GM10847 (cell line): ENCODE data around the gene PRKCA.

Experiments used
- POLR2A ChIP-seq: IDR thresholded peaks from 2 replicates; pipeline ENCODE4 v1.6.1; 2011; ENCODE audit not compliant: insufficient read length; ENCODE audit errors: extremely low read depth

The PRKCA gene

DNA sequence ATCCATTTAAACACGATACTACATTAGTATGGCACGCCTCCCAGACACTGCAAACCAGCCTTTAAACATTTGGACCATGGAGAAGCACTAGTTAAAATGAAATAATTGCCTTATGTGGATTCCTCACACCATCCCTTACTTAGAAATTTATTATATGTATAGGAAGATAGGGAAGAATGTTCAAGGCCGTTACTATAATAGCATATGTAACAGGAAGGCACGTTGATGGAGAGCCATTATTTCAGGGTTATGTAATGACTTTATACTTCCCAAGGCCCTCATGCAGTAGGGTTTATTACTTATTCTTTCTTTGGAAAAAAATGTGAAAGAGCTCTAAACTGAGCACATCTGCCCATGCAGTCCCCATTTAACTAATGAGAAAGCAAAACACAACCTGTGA lies 435.9 kb downstream of the PRKCA start:
- no peak for TF ChIP-seq POLR2A

DNA sequence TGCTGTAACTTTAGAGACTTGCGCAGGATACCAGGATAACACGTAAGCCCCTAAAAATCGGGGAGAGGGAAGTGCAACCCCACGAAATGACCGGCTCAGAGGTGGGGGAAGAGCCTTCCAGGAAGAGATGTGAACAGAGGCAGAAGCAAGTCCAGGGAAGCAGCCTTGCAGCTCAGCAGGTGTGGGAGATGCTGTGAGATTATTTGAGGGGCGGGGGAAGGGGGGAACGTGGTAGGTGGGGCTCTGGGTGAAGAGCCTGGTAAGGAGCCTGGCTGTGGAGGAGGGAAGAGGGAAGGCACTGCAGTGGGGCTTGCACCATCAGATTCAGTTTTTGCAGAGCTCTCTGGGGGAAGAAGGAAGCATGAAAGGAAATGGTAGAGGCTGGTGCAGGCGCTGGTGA lies 437.1 kb downstream of the PRKCA start:
- no peak for TF ChIP-seq POLR2A

GRCh38 chr17:66740226-66740625 lies 437.8 kb downstream of the PRKCA start:
- TF ChIP-seq POLR2A, result no peak

GRCh38 chr17:66743511-66743910 lies 441.1 kb downstream of the PRKCA start:
- no peak for TF ChIP-seq POLR2A

DNA sequence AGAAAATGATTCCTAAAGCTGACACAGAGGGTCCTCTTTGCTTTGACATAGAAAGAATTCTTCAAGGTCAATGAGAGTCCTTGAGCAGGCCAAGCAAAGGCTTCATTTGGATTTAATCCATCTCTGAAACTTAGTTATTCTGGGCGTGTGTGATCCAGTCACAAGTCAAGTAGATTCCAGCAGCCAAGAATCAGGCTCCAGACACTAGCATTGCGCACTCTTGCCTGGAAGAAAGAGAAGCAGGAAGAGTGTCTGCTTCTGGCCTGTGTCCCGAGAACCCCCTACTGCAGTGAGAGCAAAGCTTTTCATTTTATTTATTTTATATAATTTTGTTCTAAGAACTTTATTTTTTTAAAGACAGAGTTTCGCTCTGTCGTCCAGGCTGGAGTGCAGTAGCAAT lies 444.3 kb downstream of the PRKCA start:
- TF ChIP-seq POLR2A, result no peak

- TF ChIP-seq POLR2A, result no peak
These were observed 445.3 kb downstream of the PRKCA start for GRCh38 chr17:66747578-66748275.

GRCh38 chr17:66748578-66748977 lies 446.2 kb downstream of the PRKCA start:
- no peak for TF ChIP-seq POLR2A

- no peak for TF ChIP-seq POLR2A
These were observed 446.9 kb downstream of the PRKCA start for GRCh38 chr17:66749217-66749832.

DNA sequence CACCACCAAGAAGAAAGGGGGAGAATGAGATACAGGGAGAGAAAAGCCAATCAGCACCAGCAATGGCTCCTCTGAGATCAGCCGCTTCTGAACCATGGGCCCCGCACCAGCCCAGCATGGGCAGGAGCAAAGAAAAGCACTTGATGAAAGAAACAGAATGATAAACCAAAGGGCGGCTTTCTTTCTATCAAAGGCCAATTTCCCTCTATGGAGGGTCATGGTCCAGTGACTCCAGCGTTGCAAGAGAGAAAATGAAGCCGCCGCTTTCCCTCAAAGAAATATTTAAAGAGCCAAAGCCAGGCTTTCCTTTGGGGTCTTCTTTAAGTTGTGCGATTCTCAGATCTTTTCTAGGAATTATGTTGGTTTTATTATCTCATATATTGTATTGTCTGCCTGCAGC lies 447.7 kb downstream of the PRKCA start:
- no peak for TF ChIP-seq POLR2A

DNA sequence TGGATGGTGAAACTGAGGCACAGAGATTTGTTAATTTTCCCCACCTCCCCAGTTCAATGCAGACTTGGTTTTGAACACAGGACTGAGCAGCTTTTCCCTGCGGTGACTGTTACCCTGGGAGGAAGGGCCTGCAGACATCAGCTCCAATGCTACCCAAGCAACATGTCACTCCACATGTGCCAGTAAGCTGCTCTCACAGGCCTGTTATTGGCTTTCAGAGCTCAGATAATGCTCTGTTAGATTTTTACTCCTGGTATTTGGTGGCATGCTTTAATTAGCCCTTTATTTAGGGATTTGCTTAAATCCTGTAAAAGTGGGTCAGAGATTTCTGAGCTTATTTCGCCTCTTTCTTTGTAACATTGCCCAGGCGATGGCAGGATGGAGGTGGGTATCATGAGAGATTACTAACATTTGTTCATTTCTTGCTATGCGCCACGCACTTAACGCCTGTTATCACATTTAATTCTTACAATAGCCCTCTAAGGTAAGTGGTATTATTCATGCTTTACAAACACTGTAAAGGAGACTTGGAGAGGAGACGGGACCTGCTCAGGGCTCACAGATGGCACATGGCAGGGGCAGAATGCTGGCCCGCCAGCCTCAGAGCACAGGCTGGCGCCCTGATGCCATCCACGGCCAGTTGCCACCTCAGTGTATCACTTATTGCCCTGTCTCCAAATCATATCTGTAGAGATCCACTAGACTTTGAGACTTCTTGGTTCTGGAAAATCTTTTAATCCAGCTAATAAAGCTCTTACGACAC lies 448.5 kb downstream of the PRKCA start:
- TF ChIP-seq POLR2A, result no peak

- no peak for TF ChIP-seq POLR2A
These were observed 449.4 kb downstream of the PRKCA start for GRCh38 chr17:66751771-66752170.

GRCh38 chr17:66752411-66752810 lies 450.0 kb downstream of the PRKCA start:
- TF ChIP-seq POLR2A, result no peak

DNA sequence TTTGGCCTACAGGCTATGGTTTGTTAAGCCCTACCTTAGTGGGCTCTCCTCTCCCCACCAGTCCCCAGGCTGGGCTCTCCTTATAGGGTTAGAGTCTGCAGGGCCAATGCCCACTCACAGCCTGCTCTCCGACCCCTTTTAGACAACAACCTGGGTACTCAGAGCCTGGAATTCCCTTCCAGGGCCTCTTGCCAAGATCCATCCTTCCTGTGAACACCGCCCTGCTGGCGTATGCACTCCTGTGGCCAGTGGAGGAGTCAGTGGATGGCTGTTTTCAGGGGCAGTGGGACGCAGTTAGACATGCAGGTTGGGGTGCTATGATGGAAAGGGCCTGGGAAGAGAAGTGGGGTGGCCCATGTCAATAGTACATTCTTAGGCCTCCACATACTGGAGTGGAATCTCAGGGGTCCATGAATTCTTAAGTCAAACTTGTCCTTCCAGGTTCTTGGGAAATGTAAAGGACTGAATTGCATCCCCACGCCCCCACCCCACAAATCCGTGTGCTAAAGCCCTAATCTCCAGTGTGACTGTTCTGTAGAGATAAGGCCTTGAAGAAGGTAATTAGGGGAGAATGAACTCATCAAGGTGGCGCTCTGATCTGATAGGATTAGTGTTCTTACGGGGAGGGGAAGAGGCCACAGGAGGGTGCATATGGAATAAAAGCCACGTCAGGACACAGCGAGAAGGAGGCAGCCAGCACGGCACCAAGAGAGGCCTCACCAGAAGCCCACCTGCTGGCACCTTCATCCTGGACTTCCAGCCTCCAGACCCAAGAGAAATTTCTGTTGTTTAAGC lies 450.9 kb downstream of the PRKCA start:
- TF ChIP-seq POLR2A, result no peak

- TF ChIP-seq POLR2A, result no peak
These were observed 452.9 kb downstream of the PRKCA start for GRCh38 chr17:66755101-66755943.

- no peak for TF ChIP-seq POLR2A
These were observed 453.5 kb downstream of the PRKCA start for GRCh38 chr17:66755944-66756290.
